ENCODE measurements around the gene RAD52.
"Not testable (repeated sequence)": the region's sequence is repeated elsewhere in the genome, so short reads cannot be mapped to it uniquely, and the experiment has no call there.

The RAD52 gene

DNA sequence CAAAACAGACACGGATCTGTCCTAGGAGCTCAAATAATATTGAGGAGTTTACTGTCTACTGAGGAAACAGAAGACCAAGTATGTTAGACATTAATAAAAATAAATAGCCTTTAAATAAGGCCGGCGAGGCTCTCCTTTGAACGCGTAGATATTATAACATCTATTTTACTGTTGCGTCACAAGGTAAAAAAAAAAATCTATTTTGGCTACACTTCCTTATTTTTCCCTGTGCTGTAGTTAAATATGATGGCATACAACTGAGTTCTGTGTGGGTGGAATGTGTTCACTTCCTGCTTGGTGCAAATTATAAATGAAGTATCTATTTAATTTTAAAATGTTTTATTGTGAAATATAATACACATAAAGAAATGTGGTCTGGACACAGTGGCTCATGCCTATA, 17.2 kb upstream of the RAD52 start:
- DNase-seq, result no peak

- DNase-seq, result no peak
Measured at GRCh38 chr12:958588-959123, 9.2 kb upstream of the RAD52 start.

GRCh38 chr12:955939-956338, 6.4 kb upstream of the RAD52 start:
- DNase-seq, result no peak

DNA sequence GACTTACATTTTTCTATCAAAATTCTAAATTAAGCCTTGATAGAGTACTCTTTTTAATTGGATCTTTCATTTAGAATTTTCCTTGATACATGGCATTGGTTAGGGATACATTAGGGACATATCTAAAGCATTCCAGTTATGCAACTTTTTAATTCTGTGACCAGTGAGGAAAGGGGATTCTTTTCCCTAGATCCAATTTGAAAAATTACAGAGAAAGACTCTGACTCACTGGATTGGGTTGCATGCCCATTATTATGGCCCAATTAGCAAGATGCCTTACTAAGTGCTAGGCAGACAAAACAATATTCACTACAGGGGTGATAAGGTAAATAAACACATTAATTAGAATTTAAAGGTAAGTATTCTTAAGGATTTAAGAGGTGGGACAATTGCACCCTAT, 5.2 kb upstream of the RAD52 start:
- no peak for DNase-seq

DNA sequence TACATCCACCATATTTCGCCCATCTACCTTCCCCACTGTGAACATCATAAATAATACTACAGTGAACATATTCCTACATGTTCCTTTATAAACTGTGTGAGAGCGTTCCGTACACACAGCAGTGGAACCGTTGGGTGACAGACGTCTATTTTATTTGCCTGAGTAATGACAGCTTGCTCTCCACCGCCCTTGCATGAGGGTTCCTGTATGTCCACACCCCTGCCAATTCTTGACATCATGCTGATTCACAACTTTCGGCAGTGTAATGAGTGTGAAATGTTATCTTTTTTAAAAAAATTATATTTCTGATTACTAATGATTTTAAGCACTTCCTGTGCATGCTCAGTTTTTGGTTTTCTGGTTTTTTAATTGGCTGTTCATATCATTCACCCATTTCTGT, 4.3 kb upstream of the RAD52 start:
- peak in 1 of 2 experiments; percentile 36 for DNase-seq

- no peak for DNase-seq
Measured at GRCh38 chr12:951176-951575, 1.7 kb upstream of the RAD52 start.

- DNase-seq, result no peak
Measured at GRCh38 chr12:948238-948637, 1.3 kb downstream of the RAD52 start.

GRCh38 chr12:946631-947030, 2.9 kb downstream of the RAD52 start:
- no peak for DNase-seq

DNA sequence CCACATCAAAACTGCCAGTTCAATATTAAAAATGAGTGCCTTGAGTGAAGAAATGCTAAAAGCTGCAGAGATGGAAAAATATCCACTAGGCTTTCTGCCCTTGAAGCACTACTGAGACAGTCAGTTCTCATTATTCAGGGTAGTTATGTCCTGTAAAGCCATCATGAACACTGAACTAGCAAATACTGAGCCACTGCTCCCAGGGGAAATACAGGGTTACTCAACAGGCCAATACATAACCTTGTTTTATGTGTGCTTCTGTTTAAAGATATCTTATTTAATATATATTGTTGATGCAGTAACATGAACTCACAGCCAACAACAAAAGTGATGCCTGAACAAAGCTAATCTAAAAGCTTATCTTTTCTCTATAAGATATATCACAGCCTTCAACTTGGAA, 3.3 kb downstream of the RAD52 start:
- DNase-seq, result no peak

DNA sequence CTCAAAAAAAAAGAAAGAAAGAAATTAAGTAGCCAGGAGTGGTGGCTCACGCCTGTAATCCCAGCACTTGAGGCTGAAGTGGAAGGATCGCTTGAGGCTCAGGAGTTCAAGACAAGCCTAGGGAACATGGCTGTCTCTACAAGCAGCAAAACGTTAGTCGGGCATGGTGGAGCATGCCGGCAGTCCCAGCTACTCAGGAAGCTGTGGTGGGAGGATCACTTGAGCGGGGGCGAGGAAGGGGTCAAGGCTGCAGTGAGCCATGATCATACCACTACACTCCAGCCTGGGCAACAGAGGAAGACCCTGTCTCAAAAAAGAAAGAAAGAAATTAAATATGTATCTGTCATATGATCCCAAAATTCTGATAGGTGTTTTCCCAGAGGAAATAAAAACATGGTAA, 5.3 kb downstream of the RAD52 start:
- DNase-seq, result no peak

DNA sequence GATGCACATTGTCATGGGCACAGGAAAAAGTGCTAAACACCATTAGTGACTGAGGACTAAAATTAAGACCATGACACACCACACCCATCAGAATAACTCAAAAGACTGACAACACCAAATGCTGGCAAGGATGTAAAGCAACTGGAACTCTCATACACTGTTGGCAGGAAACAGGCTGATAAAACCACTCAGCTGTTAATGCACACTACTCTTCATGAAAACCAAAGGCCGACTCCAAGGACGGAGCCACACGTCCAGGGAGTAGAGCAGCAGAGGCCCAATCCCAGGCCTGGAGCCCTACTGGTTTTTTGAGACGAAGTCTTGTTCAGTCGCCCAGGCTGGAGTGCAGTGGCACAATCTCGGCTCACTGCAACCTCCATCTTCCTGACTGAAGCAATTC, 6.4 kb downstream of the RAD52 start:
- no peak for DNase-seq

DNA sequence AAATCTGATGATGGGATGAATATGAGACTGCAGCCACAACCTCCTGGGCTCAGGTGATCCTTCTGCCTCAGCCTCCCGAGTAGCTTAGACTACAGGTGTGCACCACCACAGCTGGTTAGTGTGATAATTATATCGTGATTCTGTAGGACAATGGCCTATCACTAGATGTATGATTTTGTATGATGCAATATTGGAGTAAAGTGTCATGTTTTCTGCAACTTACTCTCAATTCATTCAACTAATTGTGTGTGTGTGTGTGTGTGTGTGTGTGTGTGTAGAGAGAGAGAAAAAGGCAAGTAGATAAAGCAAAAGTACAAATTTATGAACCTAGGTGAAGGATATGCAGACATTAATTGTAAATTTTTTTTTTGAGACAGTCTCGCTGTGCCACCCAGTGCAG, 10.7 kb downstream of the RAD52 start:
- no peak for DNase-seq

GRCh38 chr12:936377-937345, 12.8 kb downstream of the RAD52 start:
- no peak for DNase-seq

- not testable (repeated sequence) for DNase-seq
Measured at GRCh38 chr12:935891-936290, 13.6 kb downstream of the RAD52 start.

- DNase-seq, result no peak
Measured at GRCh38 chr12:931591-931990, 17.9 kb downstream of the RAD52 start.

DNA sequence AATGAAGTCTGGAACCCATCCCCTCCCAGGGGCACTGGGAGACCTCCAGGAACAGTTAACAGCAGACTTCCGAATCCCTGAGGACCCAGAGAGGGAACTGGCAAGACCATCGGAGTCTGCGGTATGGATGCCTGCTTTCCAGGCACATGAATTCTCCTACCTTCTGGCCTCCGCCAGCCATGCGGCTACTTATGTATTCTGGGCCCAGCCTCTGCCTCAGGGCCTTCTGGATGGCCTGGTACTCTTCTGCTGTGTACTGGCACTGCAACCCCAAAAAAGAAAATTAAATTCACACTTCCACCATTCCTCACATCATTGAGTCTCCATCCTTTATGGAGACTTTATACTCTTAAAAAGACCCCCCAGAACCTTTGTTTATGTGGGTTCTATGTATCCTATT, 18.4 kb downstream of the RAD52 start:
- DNase-seq, result no peak

GRCh38 chr12:926641-927040, 22.9 kb downstream of the RAD52 start:
- DNase-seq, result no peak

DNA sequence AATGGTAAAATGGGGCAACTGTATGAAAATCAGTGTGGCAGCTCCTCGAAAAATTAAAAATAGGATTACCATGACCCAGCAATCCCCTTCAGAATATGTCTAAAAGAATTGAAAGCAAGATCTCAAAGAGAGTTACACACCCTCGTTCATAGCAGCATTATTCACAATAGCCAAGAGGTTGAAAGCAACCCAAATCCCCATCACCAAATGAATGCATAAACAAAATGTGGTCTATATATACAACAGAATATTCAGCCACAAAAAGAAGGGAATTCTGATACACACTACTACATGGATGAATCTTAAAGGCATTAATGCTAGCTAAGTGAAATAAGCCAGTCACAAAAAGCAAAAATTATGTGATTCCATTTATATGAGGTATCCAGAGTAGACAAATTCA, 27.2 kb downstream of the RAD52 start:
- DNase-seq, result no peak

DNA sequence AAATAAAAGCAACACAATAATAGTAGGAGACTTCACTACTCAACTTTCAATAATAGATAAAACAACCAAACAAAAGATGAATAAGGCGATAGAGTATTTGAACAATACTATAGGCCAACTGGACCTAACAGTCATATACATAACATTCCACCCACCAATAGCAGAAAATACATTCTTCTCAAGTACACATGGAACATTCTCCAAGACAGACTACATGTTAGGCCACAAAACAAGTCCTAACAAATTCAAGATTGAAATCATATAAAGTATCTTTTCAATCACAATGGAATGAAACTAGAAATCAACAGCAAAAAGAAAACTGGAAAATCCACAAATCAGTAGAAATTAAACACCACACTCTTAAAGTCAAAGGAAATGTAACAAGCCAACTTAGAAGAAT, 28.8 kb downstream of the RAD52 start:
- DNase-seq, result no peak

DNA sequence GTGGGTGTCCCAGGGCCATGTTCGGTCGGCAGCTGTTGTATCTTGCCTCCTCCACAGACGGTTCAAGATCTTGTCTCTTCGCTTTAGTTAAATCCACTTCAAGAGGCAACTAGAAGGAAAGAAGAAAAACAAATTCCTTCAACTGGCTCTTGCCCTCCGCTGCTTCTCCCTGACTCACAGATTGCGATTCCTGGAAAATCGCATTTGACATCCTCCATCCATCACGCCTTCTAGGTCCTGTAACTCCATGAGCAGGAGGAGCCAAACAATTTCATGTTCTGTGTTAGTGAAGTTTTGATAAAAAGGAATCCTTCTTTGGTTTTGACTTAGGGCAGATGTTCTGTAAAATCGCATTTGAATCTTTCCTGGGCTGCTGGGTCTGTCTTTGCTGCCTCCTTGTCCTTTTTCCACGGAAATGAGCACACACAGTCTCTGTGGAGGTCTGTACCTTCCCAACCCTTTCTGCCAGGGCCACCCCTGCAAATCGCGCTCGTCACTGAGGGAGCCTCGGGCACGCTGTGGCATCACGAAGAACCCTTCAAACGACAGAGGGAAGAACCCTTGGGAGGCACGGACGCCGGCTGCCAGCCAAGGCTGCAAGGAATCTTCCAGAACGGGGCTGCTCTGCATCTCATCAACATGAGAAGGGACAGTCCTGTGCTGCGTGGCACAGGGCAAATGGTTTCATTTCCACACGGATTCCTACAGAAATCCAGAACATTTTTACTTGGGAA, 32.6 kb downstream of the RAD52 start:
- no peak for DNase-seq

GRCh38 chr12:916240-916639, 33.3 kb downstream of the RAD52 start:
- DNase-seq, result peak; percentile 35 to 47

- DNase-seq, result no peak
Measured at GRCh38 chr12:915090-915489, 34.4 kb downstream of the RAD52 start.

DNA sequence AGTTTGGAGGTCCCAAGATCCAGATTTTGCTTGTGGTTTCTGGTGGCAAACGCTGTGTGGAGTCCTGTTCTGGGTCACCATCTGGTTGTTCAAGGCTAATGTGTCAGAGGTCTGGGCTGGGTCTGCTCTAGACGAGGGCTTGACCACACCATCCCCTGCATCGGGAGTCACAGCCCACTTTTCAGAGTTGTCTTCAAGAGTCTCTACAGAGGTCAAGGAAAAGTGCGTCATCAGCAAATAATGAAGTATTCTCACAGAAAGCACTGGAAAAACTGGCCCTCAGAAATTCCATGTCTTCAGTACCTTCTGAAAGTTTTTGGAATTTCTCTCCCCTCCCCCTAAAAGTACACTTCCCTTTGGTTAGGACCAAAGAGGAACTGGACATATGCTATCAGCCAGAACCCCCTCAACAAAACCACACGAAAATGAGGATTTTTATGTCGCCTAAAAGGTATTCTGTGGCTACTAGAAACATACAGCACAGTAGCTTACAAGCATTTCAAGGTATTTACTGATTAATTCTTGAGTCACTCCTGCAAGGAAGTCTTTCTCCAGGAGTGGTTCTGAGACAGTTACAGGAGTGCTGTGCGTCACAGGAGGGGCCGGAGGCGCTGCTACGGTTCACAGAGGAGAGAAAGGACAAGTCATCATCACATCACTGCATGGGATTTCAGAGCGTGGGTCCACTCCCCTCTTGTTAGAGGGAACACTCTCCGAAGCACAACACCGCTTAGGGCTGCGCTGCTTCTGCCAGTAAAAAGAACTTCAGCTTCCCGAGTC, 35.4 kb downstream of the RAD52 start:
- DNase-seq, result no peak

Data from activated T-cell treated with anti-CD3 and anti-CD28 coated beads, Interleukin-2, amount 50 U/mL, for 48 hours (primary cell).